ENCODE measurements around the gene CELSR1. TPM values are rescaled to one million over a fixed set of nuclear protein-coding genes. Genes with fewer than 3 reads are reported as not detected.
"Not testable (repeated sequence)": the region's sequence is repeated elsewhere in the genome, so short reads cannot be mapped to it uniquely, and the experiment has no call there.

CELSR1 gene
- total and polyA plus RNA-seq, 2 donors (not counting 1 experiment from before 2014, with no cell fraction given) = 30.2 to 34.8 TPM

DNA sequence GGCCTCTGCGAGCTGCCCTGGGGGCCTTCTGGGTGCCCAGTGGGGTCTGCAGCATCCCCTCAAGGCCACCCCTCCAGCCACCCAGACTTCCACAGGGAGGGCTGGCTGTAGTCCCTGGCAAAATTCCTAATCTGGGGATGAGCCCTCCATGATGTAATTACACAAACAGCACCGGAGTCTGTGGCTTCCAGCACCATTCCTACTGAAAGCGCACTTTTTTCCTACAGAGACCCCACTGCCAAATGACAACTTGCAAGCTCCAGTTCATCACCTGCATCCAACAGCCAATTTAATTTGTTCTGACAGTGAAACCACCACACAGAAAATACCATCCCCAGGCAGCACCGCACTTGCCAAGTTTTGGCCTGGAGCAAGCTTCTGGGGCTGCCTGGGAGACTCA lies 131.5 kb downstream of the CELSR1 start:
- Histone ChIP-seq H3K4me2 (replicated peaks; ENCODE audit: low read depth, low read length, poor library complexity, severe bottlenecking) (no peak overlapping the region), H3K4me3 (ENCODE audit: control extremely low read depth in 1 of 5, extremely low read depth in 1 of 5, insufficient read depth in 1 of 5, low read depth in 2 of 5, low read length in 4 of 5) (no peak overlapping the region), H3K9ac (ENCODE audit: low read length) (no peak overlapping the region), H3K27ac (ENCODE audit: low read length in 2 of 2) (no peak overlapping the region), H2AFZ (ENCODE audit: insufficient read depth, low read depth, low read length, poor library complexity, severe bottlenecking) (no peak overlapping the region), H3K79me2 (ENCODE audit: control insufficient read depth, insufficient read depth, low read length) (no peaks in the 10 kb centered on the region), H3K4me1 (ENCODE audit: control insufficient read depth in 2 of 2, insufficient read depth in 2 of 2, low read length in 2 of 2) (no peaks in the 10 kb centered on the region), H3K27me3 (replicated peaks in 1 of 4; ENCODE audit: control extremely low read depth in 1 of 4, control insufficient read depth in 3 of 4, insufficient read depth in 4 of 4, low read length in 3 of 4) (no peaks in the 10 kb centered on the region), H4K20me1 (ENCODE audit: control insufficient read depth, insufficient read depth, low read length, poor library complexity, severe bottlenecking) (peaks cover 7% of the 10 kb centered on the region), H3K36me3 (replicated peaks in 1 of 2; ENCODE audit: control extremely low read depth in 1 of 2, control insufficient read depth in 1 of 2, extremely low read depth in 1 of 2, insufficient read depth in 2 of 2, low read length in 1 of 2) (peaks cover 0 to 29% of the 10 kb centered on the region in 2 experiments), H3K9me3 (ENCODE audit: control extremely low read depth in 1 of 3, control insufficient read depth in 2 of 3, insufficient read depth in 1 of 3, low read length in 2 of 3) (no peaks in the 10 kb centered on the region)
- no peak overlapping the region for H3K4me3 Mint-ChIP-seq
- WGBS (ENCODE audit: insufficient coverage) = 97% methylated on average over 4 of the region's 4 CpGs
- intact Hi-C loops (cut with micrococcal nuclease) = no loop called here
- TF ChIP-seq, protein P1, sequence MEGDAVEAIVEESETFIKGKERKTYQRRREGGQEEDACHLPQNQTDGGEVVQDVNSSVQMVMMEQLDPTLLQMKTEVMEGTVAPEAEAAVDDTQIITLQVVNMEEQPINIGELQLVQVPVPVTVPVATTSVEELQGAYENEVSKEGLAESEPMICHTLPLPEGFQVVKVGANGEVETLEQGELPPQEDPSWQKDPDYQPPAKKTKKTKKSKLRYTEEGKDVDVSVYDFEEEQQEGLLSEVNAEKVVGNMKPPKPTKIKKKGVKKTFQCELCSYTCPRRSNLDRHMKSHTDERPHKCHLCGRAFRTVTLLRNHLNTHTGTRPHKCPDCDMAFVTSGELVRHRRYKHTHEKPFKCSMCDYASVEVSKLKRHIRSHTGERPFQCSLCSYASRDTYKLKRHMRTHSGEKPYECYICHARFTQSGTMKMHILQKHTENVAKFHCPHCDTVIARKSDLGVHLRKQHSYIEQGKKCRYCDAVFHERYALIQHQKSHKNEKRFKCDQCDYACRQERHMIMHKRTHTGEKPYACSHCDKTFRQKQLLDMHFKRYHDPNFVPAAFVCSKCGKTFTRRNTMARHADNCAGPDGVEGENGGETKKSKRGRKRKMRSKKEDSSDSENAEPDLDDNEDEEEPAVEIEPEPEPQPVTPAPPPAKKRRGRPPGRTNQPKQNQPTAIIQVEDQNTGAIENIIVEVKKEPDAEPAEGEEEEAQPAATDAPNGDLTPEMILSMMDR (IDR thresholded peaks at IDR 0.05) = no peak
- no peak for TF ChIP-seq EZH2 (IDR thresholded peaks at IDR 0.05; ENCODE audit: borderline replicate concordance, insufficient read depth, low read depth, low read length, poor library complexity, severe bottlenecking)
- no peak for DNase-seq
- ChIA-PET CTCF (no interaction called here), POLR2A (no interaction called here)
- H3K27me3 Mint-ChIP-seq = no peaks in the 10 kb centered on the region
- H3K4me1 Mint-ChIP-seq = no peaks in the 10 kb centered on the region
- H3K27ac Mint-ChIP-seq = no peak overlapping the region
- no peaks in the 10 kb centered on the region for H3K9me3 Mint-ChIP-seq (ENCODE audit: insufficient read depth)
- no peak for ATAC-seq (ENCODE audit: low read depth)

DNA sequence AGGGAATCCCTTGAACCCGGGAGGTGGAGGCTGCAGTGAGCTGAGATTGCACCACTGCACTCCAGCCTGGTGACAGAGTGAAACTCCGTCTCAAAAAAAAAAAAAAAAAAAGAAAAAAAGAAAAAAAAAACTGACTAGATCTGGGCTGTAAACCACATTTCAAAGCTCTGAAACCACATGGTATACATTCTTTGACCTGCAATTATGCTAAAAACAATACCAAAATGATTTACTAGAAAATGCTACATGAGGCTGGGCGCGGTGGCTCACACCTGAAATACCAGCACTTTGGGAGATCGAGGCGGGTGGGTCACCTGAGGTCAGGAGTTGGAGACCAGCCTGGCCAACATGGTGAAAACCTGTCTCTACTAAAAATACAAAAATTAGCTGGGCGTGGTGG lies 133.5 kb downstream of the CELSR1 start:
- H2AFZ ChIP-seq (ENCODE audit: insufficient read depth, low read depth, low read length, poor library complexity, severe bottlenecking); H3K27me3 ChIP-seq (replicated peaks in 1 of 4; ENCODE audit: control extremely low read depth in 1 of 4, control insufficient read depth in 3 of 4, insufficient read depth in 4 of 4, low read length in 3 of 4); intact Hi-C loops (cut with micrococcal nuclease); DNase-seq; H3K27ac Mint-ChIP-seq; H3K4me3 Mint-ChIP-seq; H3K9me3 ChIP-seq (ENCODE audit: control extremely low read depth in 1 of 3, control insufficient read depth in 2 of 3, insufficient read depth in 1 of 3, low read length in 2 of 3); H3K4me1 ChIP-seq (ENCODE audit: control insufficient read depth in 2 of 2, insufficient read depth in 2 of 2, low read length in 2 of 2); H3K4me3 ChIP-seq (ENCODE audit: control extremely low read depth in 1 of 5, extremely low read depth in 1 of 5, insufficient read depth in 1 of 5, low read depth in 2 of 5, low read length in 4 of 5); H4K20me1 ChIP-seq (ENCODE audit: control insufficient read depth, insufficient read depth, low read length, poor library complexity, severe bottlenecking); H3K4me2 ChIP-seq (replicated peaks; ENCODE audit: low read depth, low read length, poor library complexity, severe bottlenecking); ATAC-seq (ENCODE audit: low read depth); H3K9me3 Mint-ChIP-seq (ENCODE audit: insufficient read depth); H3K79me2 ChIP-seq (ENCODE audit: control insufficient read depth, insufficient read depth, low read length); H3K4me1 Mint-ChIP-seq; H3K27ac ChIP-seq (ENCODE audit: low read length in 2 of 2); H3K27me3 Mint-ChIP-seq; H3K9ac ChIP-seq (ENCODE audit: low read length): not testable (repeated sequence)
- WGBS (ENCODE audit: insufficient coverage) = 100% methylated on average over 1 of the region's 7 CpGs
- POLR2A ChIA-PET = interaction anchor here (0.6 kb wide), 1 partner anchor 32 kb away, joined by 3 read pairs; no protein-coding TSS in a partner anchor
- CTCF ChIA-PET = interaction anchor here (0.7 kb wide), 1 partner anchor 37 kb away, joined by 3 read pairs; no protein-coding TSS in a partner anchor
- peaks cover 0 to 24% of the 10 kb centered on the region in 2 experiments for H3K36me3 ChIP-seq (replicated peaks in 1 of 2; ENCODE audit: control extremely low read depth in 1 of 2, control insufficient read depth in 1 of 2, extremely low read depth in 1 of 2, insufficient read depth in 2 of 2, low read length in 1 of 2)
